SK-N-MC (cell line): ENCODE data around the gene PTPRJ.

Experiments used
- EZH2 ChIP-seq: fragments of 200-600 bp; sonication (generic); IDR thresholded peaks from one replicate; pipeline ENCODE4 v1.6.1; 2017; ENCODE audit warnings: antibody characterized with exemption
- POLR2AphosphoS5 ChIP-seq: IDR thresholded peaks from 2 replicates; pipeline ENCODE4 v1.6.1; 2012; ENCODE audit warnings: mild to moderate bottlenecking, low read depth, low read length, borderline replicate concordance

DNA sequence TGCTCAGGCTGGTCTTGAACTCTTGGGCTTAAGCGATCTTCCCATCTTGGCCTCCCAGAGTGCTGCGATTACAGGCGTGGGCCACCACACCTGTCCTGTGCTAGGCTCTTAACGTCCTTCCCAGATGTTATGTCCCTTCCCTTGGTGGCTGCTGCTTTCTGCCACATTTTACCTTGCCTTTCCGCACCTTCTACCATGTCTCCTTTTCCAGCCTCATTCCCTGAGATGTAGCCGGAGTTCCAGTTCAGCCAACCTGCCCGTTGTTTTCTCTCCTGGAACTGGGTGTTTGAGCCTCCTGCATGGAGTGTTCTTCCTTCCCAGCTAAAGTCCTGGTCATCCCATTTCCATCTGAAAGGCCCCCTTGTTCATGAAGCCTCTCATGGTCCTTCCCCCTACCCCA is 95.3 kb downstream of the PTPRJ start:
- no peak for TF ChIP-seq POLR2AphosphoS5
- no peak for TF ChIP-seq EZH2
